Neuronal stem cell (in vitro differentiated cells): ENCODE results near the gene TNFSF13B.

Experiments
- DNase-seq: peaks from one replicate; pipeline ENCODE4 v3.0.0-alpha.2; 2013; ENCODE audit warnings: low spot score
- H2AFZ ChIP-seq: one replicate; pipeline ENCODE4 v1.6.1; 2013; ENCODE audit warnings: mild to moderate bottlenecking, low read length, inconsistent platforms
- H2AK5ac ChIP-seq: 2 replicates; pipeline ENCODE4 v1.6.1; 2013; ENCODE audit warnings: low read depth, mild to moderate bottlenecking, inconsistent platforms, low read length, moderate library complexity, mixed read lengths
- H2BK120ac ChIP-seq: 2 replicates; pipeline ENCODE4 v1.6.1; 2013; ENCODE audit warnings: low read depth, mild to moderate bottlenecking, inconsistent platforms, low read length, moderate library complexity, mixed read lengths
- H2BK12ac ChIP-seq: one replicate; pipeline ENCODE4 v1.6.1; 2013; ENCODE audit warnings: low read length, inconsistent platforms
- H2BK15ac ChIP-seq: 2 replicates; pipeline ENCODE4 v1.6.1; 2013; ENCODE audit warnings: mild to moderate bottlenecking, low read length, inconsistent platforms, mixed read lengths
- H2BK5ac ChIP-seq: one replicate; pipeline ENCODE4 v1.6.1; 2013; ENCODE audit warnings: inconsistent platforms, mild to moderate bottlenecking, low read length, moderate library complexity
- H3K14ac ChIP-seq: one replicate; pipeline ENCODE4 v1.6.1; 2013; ENCODE audit warnings: low read length, inconsistent platforms
- H3K18ac ChIP-seq: 2 replicates; pipeline ENCODE4 v1.6.1; 2013; ENCODE audit warnings: low read length, inconsistent platforms
- H3K23ac ChIP-seq: 2 replicates; pipeline ENCODE4 v1.6.1; 2013; ENCODE audit warnings: low read depth, mild to moderate bottlenecking, mixed read lengths, low read length, inconsistent platforms; ENCODE audit not compliant: poor library complexity
- H3K27ac ChIP-seq: replicated peaks from 3 replicates; pipeline ENCODE4 v1.5.1; 2013; ENCODE audit warnings: low read length, inconsistent platforms
- H3K27me3 ChIP-seq, 3 experiments: 2 replicates each; pipeline ENCODE4 v1.6.1; 2013; ENCODE audit warnings: low read length in 3 of 3, mild to moderate bottlenecking in 2 of 3, inconsistent platforms in 1 of 3, low read depth in 1 of 3, mixed read lengths in 1 of 3, moderate library complexity in 1 of 3; ENCODE audit not compliant: control insufficient read depth in 3 of 3, insufficient read depth in 3 of 3
- H3K36me3 ChIP-seq, 2 donors: replicated peaks in 1 of 2; 2 replicates each; pipeline ENCODE4 v1.6.1; 2013; ENCODE audit warnings: low read length in 2 of 2; ENCODE audit not compliant: control insufficient read depth in 2 of 2, insufficient read depth in 2 of 2
- H3K4ac ChIP-seq: 2 replicates; pipeline ENCODE4 v1.6.1; 2013; ENCODE audit warnings: inconsistent platforms, mild to moderate bottlenecking, low read length, moderate library complexity
- H3K4me1 ChIP-seq, 2 donors: 1 replicate in 1 of 2; 2 replicates in 1 of 2; pipeline ENCODE4 v1.6.1; 2013; ENCODE audit warnings: low read length in 2 of 2, low read depth in 1 of 2; ENCODE audit not compliant: control insufficient read depth in 2 of 2, insufficient read depth in 1 of 2
- H3K4me2 ChIP-seq: one replicate; pipeline ENCODE4 v1.6.1; 2013; ENCODE audit warnings: mild to moderate bottlenecking, low read length, inconsistent platforms; ENCODE audit not compliant: insufficient read depth, poor library complexity, severe bottlenecking
- H3K4me3 ChIP-seq, 2 donors: 2 replicates each; pipeline ENCODE4 v1.5.1; 2013; ENCODE audit warnings: low read length in 2 of 2, mild to moderate bottlenecking in 2 of 2, inconsistent platforms in 1 of 2, moderate library complexity in 1 of 2
- H3K79me1 ChIP-seq: one replicate; pipeline ENCODE4 v1.6.1; 2013; ENCODE audit warnings: low read depth, mild to moderate bottlenecking, inconsistent platforms, low read length, moderate library complexity
- H3K9ac ChIP-seq: one replicate; pipeline ENCODE4 v1.6.1; 2013; ENCODE audit warnings: mild to moderate bottlenecking, low read depth, low read length, inconsistent platforms; ENCODE audit not compliant: poor library complexity
- H3K9me3 ChIP-seq, 2 donors: replicated peaks in 1 of 2; 2 replicates each; pipeline versions ENCODE3 to v1.6.1; 2013; ENCODE audit warnings: low read length in 2 of 2, mild to moderate bottlenecking in 2 of 2, inconsistent platforms in 1 of 2, low read depth in 1 of 2, mixed read lengths in 1 of 2, moderate library complexity in 1 of 2; ENCODE audit not compliant: control insufficient read depth in 2 of 2, insufficient read depth in 1 of 2
- H4K8ac ChIP-seq: one replicate; pipeline ENCODE4 v1.6.1; 2013; ENCODE audit warnings: low read depth, mild to moderate bottlenecking, inconsistent platforms, low read length, moderate library complexity
- H4K91ac ChIP-seq: one replicate; pipeline ENCODE4 v1.6.1; 2013; ENCODE audit warnings: low read length, low read depth, mild to moderate bottlenecking, inconsistent platforms; ENCODE audit not compliant: poor library complexity
- WGBS, 2 donors: extraction: QIAGEN DNeasy Blood & Tissue Kit; methylation state at CpG; one replicate each; pipeline ENCODE4 v1.1.7; 2013; ENCODE audit warnings: missing lambda C conversion rate in 2 of 2, mixed read lengths in 1 of 2; ENCODE audit not compliant: insufficient read length in 2 of 2, insufficient replicate concordance in 1 of 2; ENCODE audit errors: extremely low coverage in 2 of 2; 5-methylcytosine and 5-hydroxymethylcytosine counted together

TNFSF13B gene

GRCh38 chr13:108315273-108315672 lies 45.8 kb downstream of the TNFSF13B start:
- Histone ChIP-seq H2BK15ac (no peak overlapping the region), H3K27ac (no peak overlapping the region)
- no CpG with 5 or more reads among the region's 5 CpGs for WGBS, 2 donors

GRCh38 chr13:108315991-108316390 lies 46.5 kb downstream of the TNFSF13B start:
- no peak overlapping the region for H2BK12ac ChIP-seq
- H4K8ac ChIP-seq = no peak overlapping the region
- no peak overlapping the region for H2BK5ac ChIP-seq

More at GRCh38 chr13:108315273-108315672, 45.8 kb downstream of the TNFSF13B start:
- H4K91ac ChIP-seq = no peak overlapping the region
- H3K23ac ChIP-seq = no peak overlapping the region
- H2BK5ac ChIP-seq = no peak overlapping the region
- H3K18ac ChIP-seq = no peak overlapping the region
- H3K4me2 ChIP-seq = no peak overlapping the region
- H3K4me3 ChIP-seq = no peak overlapping the region
- H2BK12ac ChIP-seq = no peak overlapping the region
- peaks cover 0 to 2% of the 10 kb centered on the region in 2 donors for H3K4me1 ChIP-seq
- no peak overlapping the region for H3K4ac ChIP-seq
- DNase-seq = no peak
- H3K79me1 ChIP-seq = no peaks in the 10 kb centered on the region
- no peaks in the 10 kb centered on the region for H3K9me3 ChIP-seq
- peak overlapping the region; percentile 42 for H2AFZ ChIP-seq
- no peak overlapping the region for H4K8ac ChIP-seq
- no peak overlapping the region for H2AK5ac ChIP-seq
- no peak overlapping the region for H2BK120ac ChIP-seq
- H3K27me3 ChIP-seq = no peaks in the 10 kb centered on the region
- H3K9ac ChIP-seq = no peak overlapping the region
- no peak overlapping the region for H3K14ac ChIP-seq
- H3K36me3 ChIP-seq = no peaks in the 10 kb centered on the region

GRCh38 chr13:108316413-108316812 lies 46.9 kb downstream of the TNFSF13B start:
- H4K91ac ChIP-seq = no peak overlapping the region
- no CpG with 5 or more reads among the region's 4 CpGs for WGBS, 2 donors
- H4K8ac ChIP-seq = no peak overlapping the region

More at GRCh38 chr13:108315991-108316390, 46.5 kb downstream of the TNFSF13B start:
- DNase-seq = no peak
- H3K27me3 ChIP-seq = no peaks in the 10 kb centered on the region
- H3K4ac ChIP-seq = no peak overlapping the region
- no peak overlapping the region for H2AK5ac ChIP-seq
- peaks cover 0 to 2% of the 10 kb centered on the region in 2 donors for H3K4me1 ChIP-seq
- H3K18ac ChIP-seq = no peak overlapping the region
- no peak overlapping the region for H4K91ac ChIP-seq
- no peak overlapping the region for H2AFZ ChIP-seq
- H3K36me3 ChIP-seq = no peaks in the 10 kb centered on the region
- H3K14ac ChIP-seq = no peak overlapping the region
- no peak overlapping the region for H3K9ac ChIP-seq
- H3K4me3 ChIP-seq = no peak overlapping the region
- H2BK15ac ChIP-seq = no peak overlapping the region
- H3K79me1 ChIP-seq = no peaks in the 10 kb centered on the region
- no peak overlapping the region for H2BK120ac ChIP-seq
- H3K9me3 ChIP-seq = no peaks in the 10 kb centered on the region
- H3K27ac ChIP-seq = no peak overlapping the region
- no peak overlapping the region for H3K4me2 ChIP-seq
- H3K23ac ChIP-seq = no peak overlapping the region
- WGBS, 2 donors = no CpG with 5 or more reads among the region's 3 CpGs

GRCh38 chr13:108322206-108322824 lies 52.8 kb downstream of the TNFSF13B start:
- Histone ChIP-seq H3K23ac (no peak overlapping the region), H3K4me2 (no peak overlapping the region), H3K18ac (no peak overlapping the region), H3K4ac (no peak overlapping the region), H3K27ac (no peak overlapping the region), H3K36me3 (no peaks in the 10 kb centered on the region), H4K8ac (no peak overlapping the region), H2BK5ac (no peak overlapping the region), H2AFZ (no peak overlapping the region), H2BK12ac (no peak overlapping the region), H3K4me3 (no peak overlapping the region), H3K9ac (no peak overlapping the region), H3K27me3 (no peaks in the 10 kb centered on the region), H3K79me1 (no peaks in the 10 kb centered on the region), H2BK15ac (no peak overlapping the region), H3K4me1 (peaks cover 0 to 4% of the 10 kb centered on the region in 2 donors), H4K91ac (no peak overlapping the region), H3K9me3 (no peaks in the 10 kb centered on the region), H2BK120ac (no peak overlapping the region), H3K14ac (no peak overlapping the region), H2AK5ac (no peak overlapping the region)
- no CpG with 5 or more reads among the region's 2 CpGs for WGBS, 2 donors
- DNase-seq = peak; percentile 24

More at GRCh38 chr13:108316413-108316812, 46.9 kb downstream of the TNFSF13B start:
- H3K23ac ChIP-seq = no peak overlapping the region
- no peaks in the 10 kb centered on the region for H3K36me3 ChIP-seq
- no peak overlapping the region for H3K4me3 ChIP-seq
- DNase-seq = no peak
- no peak overlapping the region for H2AK5ac ChIP-seq
- H3K4me2 ChIP-seq = no peak overlapping the region
- no peak overlapping the region for H2BK5ac ChIP-seq
- H2BK12ac ChIP-seq = no peak overlapping the region
- H3K4ac ChIP-seq = no peak overlapping the region
- no peaks in the 10 kb centered on the region for H3K79me1 ChIP-seq
- no peak overlapping the region for H3K27ac ChIP-seq
- no peak overlapping the region for H2BK120ac ChIP-seq
- H2BK15ac ChIP-seq = no peak overlapping the region
- no peaks in the 10 kb centered on the region for H3K9me3 ChIP-seq
- H3K4me1 ChIP-seq = peaks cover 0 to 2% of the 10 kb centered on the region in 2 donors
- H3K14ac ChIP-seq = no peak overlapping the region
- H3K9ac ChIP-seq = no peak overlapping the region
- H2AFZ ChIP-seq = no peak overlapping the region
- no peaks in the 10 kb centered on the region for H3K27me3 ChIP-seq
- no peak overlapping the region for H3K18ac ChIP-seq
